ENCODE results near the gene PPM1B.
A peak's percentile ranks its signal among the peaks of the same experiment; 100 is the strongest.

Gene PPM1B

DNA sequence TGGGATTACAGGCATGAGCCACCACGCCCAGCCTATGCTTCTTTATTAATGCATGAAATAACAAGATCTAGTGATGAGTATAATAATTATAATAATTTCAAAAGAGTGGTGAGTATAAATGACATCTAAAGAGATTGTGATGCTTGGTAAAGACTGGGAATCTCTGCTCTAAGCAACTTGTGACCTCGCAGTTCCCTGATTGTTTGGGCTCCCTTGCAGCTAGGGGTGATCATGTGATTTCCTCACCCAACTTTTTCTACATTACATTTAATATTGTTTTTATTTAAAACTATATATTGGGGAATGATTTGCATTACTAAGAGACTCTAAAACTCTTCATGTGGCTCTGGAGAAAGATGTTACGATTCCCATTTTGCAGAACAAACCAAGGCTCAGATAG is 4.1 kb upstream of the PPM1B start:
- no peaks in the 10 kb centered on the region for H3K27me3 ChIP-seq (ENCODE audit: insufficient read depth, low read length, poor library complexity)
- H4K20me1 ChIP-seq (ENCODE audit: insufficient read depth, low read length), result peaks cover under 1% of the 10 kb centered on the region; the same call in 1 of the 2 replicates
- ATAC-seq (ENCODE audit: insufficient read depth, low read depth) (no peak), DNase-seq (no peak)
- H3K27ac ChIP-seq (ENCODE audit: low read length), result no peak overlapping the region
- H3K9me3 ChIP-seq (ENCODE audit: insufficient read depth, low read length, severe bottlenecking), result peaks cover 6% of the 10 kb centered on the region
- H3K4me1 ChIP-seq (ENCODE audit: insufficient read depth, low read length), result peaks cover 10% of the 10 kb centered on the region
- peaks cover 9% of the 10 kb centered on the region for H3K79me2 ChIP-seq (ENCODE audit: insufficient read depth, low read length)
- no peak overlapping the region for H3K4me3 ChIP-seq (ENCODE audit: low read depth in 1 of 2, low read length in 2 of 2)
- H3K4me2 ChIP-seq (ENCODE audit: insufficient read depth, low read length), result no peak overlapping the region
- TF ChIP-seq EZH2 (IDR thresholded peaks at IDR 0.05; ENCODE audit: borderline replicate concordance, low read depth, low read length, severe bottlenecking), result no peak
- TF ChIP-seq, protein P1, sequence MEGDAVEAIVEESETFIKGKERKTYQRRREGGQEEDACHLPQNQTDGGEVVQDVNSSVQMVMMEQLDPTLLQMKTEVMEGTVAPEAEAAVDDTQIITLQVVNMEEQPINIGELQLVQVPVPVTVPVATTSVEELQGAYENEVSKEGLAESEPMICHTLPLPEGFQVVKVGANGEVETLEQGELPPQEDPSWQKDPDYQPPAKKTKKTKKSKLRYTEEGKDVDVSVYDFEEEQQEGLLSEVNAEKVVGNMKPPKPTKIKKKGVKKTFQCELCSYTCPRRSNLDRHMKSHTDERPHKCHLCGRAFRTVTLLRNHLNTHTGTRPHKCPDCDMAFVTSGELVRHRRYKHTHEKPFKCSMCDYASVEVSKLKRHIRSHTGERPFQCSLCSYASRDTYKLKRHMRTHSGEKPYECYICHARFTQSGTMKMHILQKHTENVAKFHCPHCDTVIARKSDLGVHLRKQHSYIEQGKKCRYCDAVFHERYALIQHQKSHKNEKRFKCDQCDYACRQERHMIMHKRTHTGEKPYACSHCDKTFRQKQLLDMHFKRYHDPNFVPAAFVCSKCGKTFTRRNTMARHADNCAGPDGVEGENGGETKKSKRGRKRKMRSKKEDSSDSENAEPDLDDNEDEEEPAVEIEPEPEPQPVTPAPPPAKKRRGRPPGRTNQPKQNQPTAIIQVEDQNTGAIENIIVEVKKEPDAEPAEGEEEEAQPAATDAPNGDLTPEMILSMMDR (IDR thresholded peaks at IDR 0.05; ENCODE audit: borderline replicate concordance, extremely low read depth, low read length, poor library complexity, severe bottlenecking), result no peak
- no peak overlapping the region for H3K9ac ChIP-seq (ENCODE audit: low read depth, low read length)
- H2AFZ ChIP-seq (ENCODE audit: low read depth, low read length), result no peak overlapping the region
- H3K36me3 ChIP-seq (ENCODE audit: insufficient read depth, low read length), result no peaks in the 10 kb centered on the region; the same call in 1 of the 2 replicates

DNA sequence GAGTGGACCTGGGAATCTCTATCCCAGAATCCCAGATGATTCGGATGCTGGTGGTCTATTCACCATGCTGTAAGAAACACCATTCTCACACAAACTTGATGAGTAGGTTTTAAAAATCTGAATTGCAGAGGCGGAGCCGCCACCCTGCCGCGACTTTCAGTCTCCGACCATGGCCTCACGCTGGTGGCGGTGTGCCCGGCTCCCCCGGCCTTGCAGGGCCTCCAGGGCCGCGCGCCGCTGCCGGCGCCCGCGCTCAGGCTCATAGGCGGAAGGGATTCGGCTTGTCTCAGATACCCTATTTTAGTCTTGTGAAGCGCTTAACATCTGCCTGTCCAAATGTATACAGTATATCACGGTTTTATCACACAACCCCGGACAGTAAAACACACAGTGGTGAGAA is 2.6 kb upstream of the PPM1B start:
- Histone ChIP-seq H3K9me3 (ENCODE audit: insufficient read depth, low read length, severe bottlenecking) (peaks cover 6% of the 10 kb centered on the region), H3K9ac (ENCODE audit: low read depth, low read length) (no peak overlapping the region), H3K4me3 (ENCODE audit: low read depth in 1 of 2, low read length in 2 of 2) (no peak overlapping the region), H3K27ac (ENCODE audit: low read length) (no peak overlapping the region), H2AFZ (ENCODE audit: low read depth, low read length) (no peak overlapping the region), H4K20me1 (ENCODE audit: insufficient read depth, low read length) (peaks cover 15% of the 10 kb centered on the region), H3K79me2 (ENCODE audit: insufficient read depth, low read length) (peaks cover 24% of the 10 kb centered on the region), H3K36me3 (ENCODE audit: insufficient read depth, low read length) (peaks cover 2% of the 10 kb centered on the region; the same call in 1 of the 2 replicates), H3K4me1 (ENCODE audit: insufficient read depth, low read length) (peaks cover 21% of the 10 kb centered on the region), H3K27me3 (ENCODE audit: insufficient read depth, low read length, poor library complexity) (no peaks in the 10 kb centered on the region), H3K4me2 (ENCODE audit: insufficient read depth, low read length) (no peak overlapping the region)
- TF ChIP-seq, protein P1 (IDR thresholded peaks at IDR 0.05; ENCODE audit: borderline replicate concordance, extremely low read depth, low read length, poor library complexity, severe bottlenecking), result no peak
- TF ChIP-seq EZH2 (IDR thresholded peaks at IDR 0.05; ENCODE audit: borderline replicate concordance, low read depth, low read length, severe bottlenecking), result no peak
- DNase-seq (no peak), ATAC-seq (ENCODE audit: insufficient read depth, low read depth) (no peak)

DNA sequence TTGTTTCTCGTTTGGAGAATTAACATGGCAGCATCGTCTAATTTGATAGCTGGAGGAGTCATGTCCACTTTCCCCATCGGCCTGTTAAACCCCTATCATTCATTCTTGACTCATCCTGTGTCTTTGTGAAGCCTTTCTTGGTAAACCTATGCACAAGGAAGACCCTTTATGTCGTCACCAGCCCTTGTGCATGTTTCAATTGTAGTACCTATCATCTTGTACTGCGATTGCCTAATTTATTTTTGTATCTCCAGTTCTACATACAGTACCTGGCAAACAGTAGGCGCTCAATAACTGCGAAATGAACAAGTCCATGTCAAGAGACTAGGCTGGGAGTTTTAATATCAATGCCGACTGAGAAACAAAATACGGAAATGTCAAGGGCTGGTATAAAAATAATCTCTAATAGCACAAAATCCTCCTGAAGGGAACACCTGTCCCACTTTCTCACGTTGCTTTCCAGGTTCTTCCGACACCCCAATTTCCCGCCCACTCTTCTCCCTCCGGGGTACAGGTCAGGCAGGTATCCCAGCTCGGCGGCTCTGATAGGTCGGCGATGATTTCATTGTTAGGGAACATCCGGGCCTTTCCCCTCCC is 1.3 kb upstream of the PPM1B start:
- H3K9me3 ChIP-seq (ENCODE audit: insufficient read depth, low read length, severe bottlenecking), result peaks cover 6% of the 10 kb centered on the region
- H3K36me3 ChIP-seq (ENCODE audit: insufficient read depth, low read length), result peaks cover 5% of the 10 kb centered on the region; the same call in 1 of the 2 replicates
- TF ChIP-seq EZH2 (IDR thresholded peaks at IDR 0.05; ENCODE audit: borderline replicate concordance, low read depth, low read length, severe bottlenecking), result no peak
- TF ChIP-seq, protein P1 (IDR thresholded peaks at IDR 0.05; ENCODE audit: borderline replicate concordance, extremely low read depth, low read length, poor library complexity, severe bottlenecking), result no peak
- H3K9ac ChIP-seq (ENCODE audit: low read depth, low read length), result peak overlapping the region; percentile 61
- no peaks in the 10 kb centered on the region for H3K27me3 ChIP-seq (ENCODE audit: insufficient read depth, low read length, poor library complexity)
- H3K4me1 ChIP-seq (ENCODE audit: insufficient read depth, low read length), result peaks cover 34% of the 10 kb centered on the region
- peaks cover 26% of the 10 kb centered on the region for H4K20me1 ChIP-seq (ENCODE audit: insufficient read depth, low read length)
- H3K4me3 ChIP-seq (ENCODE audit: low read depth in 1 of 2, low read length in 2 of 2), result peak overlapping the region; percentile 22 to 63; a peak in 3 of 4 replicates
- peak overlapping the region; percentile 62 for H3K4me2 ChIP-seq (ENCODE audit: insufficient read depth, low read length)
- peak overlapping the region; percentile 98 for H3K27ac ChIP-seq (ENCODE audit: low read length)
- H2AFZ ChIP-seq (ENCODE audit: low read depth, low read length), result peak overlapping the region; percentile 84
- DNase-seq (no peak), ATAC-seq (ENCODE audit: insufficient read depth, low read depth) (no peak)
- H3K79me2 ChIP-seq (ENCODE audit: insufficient read depth, low read length), result peaks cover 37% of the 10 kb centered on the region

All from DND-41 (cell line).